Suprapubic skin (tissue), 3 donors: ENCODE results near the gene TNNC1.

Experiments used
- EP300 ChIP-seq: sonication (generic); formaldehyde crosslinking; IDR thresholded peaks from one replicate; pipeline ENCODE4 v1.6.1; 2017; ENCODE audit warnings: antibody characterized with exemption
- POLR2A ChIP-seq, 2 donors: fragments of 450-650 bp; IDR thresholded peaks; one replicate each; pipeline ENCODE4 v1.6.1; 2017; ENCODE audit warnings: antibody characterized with exemption in 2 of 2, mild to moderate bottlenecking in 2 of 2, moderate library complexity in 2 of 2
- TF ChIP-seq, protein P1 (sequence below), 2 donors: fragments of 200-600 bp in 1 of 2; fragments of 450-650 bp in 1 of 2; sonication (generic) in 1 of 2; IDR thresholded peaks; one replicate each; pipeline ENCODE4 v1.5.1; 2016 to 2019; ENCODE audit warnings: antibody characterized with exemption in 2 of 2, mild to moderate bottlenecking in 1 of 2, moderate library complexity in 1 of 2

DNA sequence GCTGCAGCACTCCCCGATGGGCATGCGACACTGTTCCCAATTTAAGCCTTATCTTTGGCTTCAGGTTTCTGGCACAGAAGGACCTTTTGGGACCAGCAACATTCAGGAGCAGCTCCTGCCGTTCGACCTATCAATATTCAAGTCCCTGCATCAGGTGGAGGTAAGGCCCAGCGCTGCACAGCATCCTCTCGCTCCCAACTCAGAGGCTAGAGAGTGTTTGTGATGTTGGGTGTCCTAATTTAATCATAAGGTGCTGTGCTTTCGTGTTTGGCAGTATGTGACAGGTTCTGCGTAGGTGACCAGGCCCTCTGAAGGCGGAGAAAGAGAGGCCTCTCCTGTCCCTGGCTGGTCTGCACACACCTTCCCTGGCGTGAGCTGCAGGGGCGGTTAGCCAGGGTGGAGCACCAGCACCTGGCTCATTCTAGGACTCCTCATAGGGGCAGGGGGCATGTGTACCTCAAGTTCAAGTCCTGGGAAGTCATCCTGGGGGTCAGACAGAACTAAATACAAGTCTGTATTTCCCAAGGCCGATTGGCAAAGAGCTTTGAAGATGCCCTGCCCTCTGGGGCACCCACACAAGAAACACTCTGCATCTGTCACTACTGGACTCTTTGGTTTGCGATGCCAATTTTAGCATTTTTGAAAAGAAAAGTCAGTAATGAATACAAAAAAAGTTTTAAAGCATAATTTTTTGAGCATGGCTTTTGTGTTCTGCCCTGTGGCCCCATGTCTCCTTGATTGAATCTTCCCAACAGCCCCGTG is 18.6 kb upstream of the TNNC1 start:
- TF ChIP-seq, protein P1, sequence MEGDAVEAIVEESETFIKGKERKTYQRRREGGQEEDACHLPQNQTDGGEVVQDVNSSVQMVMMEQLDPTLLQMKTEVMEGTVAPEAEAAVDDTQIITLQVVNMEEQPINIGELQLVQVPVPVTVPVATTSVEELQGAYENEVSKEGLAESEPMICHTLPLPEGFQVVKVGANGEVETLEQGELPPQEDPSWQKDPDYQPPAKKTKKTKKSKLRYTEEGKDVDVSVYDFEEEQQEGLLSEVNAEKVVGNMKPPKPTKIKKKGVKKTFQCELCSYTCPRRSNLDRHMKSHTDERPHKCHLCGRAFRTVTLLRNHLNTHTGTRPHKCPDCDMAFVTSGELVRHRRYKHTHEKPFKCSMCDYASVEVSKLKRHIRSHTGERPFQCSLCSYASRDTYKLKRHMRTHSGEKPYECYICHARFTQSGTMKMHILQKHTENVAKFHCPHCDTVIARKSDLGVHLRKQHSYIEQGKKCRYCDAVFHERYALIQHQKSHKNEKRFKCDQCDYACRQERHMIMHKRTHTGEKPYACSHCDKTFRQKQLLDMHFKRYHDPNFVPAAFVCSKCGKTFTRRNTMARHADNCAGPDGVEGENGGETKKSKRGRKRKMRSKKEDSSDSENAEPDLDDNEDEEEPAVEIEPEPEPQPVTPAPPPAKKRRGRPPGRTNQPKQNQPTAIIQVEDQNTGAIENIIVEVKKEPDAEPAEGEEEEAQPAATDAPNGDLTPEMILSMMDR (IDR thresholded peaks at IDR 0.05): no peak
- TF ChIP-seq EP300 (no peak), POLR2A (IDR thresholded peaks at IDR 0.05) (no peak)
